ENCODE data around the gene L3MBTL4.

The L3MBTL4 gene

DNA sequence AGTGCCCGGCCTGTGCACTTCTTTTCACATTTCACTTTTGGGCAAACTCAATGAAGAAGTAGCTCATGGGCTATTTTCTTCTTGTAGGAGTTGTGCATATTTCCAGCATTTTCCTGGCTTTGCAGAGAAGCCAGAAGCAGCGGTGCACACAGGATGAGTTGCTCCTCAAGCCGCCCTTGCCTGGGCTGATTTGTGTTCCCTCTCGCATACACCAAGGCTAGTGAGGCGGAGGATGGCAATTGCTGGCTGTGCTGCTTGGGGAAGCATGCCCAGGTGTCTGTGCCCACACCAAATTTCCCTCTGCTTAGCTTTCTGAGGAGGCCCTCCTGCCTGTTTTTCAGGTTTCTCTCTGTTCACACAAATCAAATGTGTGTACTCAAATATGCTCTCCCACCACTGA is 434.0 kb downstream of the L3MBTL4 start:
- DNase-seq = no peak

DNA sequence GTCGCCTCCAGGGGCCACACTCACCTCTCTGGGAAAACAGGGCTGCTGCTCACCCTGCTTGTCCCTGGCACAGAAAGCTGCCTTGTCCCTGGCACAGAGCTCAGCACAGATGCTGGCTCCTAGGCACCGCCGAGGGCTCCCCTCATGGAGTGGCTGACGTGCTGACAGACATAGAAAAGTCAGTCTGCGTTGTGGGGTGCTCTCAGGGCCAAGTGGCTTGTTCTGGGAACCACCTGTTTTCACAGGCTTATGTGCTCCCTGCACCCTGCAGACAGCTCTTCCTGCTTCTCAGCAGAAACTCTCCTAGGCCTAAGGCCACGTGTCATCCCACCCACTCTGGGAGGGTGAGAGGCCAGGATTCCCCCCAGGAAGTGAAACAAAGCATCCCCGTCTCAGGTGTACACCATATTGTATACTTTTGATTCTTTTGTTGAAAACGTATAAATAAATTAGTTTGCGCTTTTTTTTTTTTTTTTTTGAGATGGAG is 434.7 kb downstream of the L3MBTL4 start:
- no peak for DNase-seq

DNA sequence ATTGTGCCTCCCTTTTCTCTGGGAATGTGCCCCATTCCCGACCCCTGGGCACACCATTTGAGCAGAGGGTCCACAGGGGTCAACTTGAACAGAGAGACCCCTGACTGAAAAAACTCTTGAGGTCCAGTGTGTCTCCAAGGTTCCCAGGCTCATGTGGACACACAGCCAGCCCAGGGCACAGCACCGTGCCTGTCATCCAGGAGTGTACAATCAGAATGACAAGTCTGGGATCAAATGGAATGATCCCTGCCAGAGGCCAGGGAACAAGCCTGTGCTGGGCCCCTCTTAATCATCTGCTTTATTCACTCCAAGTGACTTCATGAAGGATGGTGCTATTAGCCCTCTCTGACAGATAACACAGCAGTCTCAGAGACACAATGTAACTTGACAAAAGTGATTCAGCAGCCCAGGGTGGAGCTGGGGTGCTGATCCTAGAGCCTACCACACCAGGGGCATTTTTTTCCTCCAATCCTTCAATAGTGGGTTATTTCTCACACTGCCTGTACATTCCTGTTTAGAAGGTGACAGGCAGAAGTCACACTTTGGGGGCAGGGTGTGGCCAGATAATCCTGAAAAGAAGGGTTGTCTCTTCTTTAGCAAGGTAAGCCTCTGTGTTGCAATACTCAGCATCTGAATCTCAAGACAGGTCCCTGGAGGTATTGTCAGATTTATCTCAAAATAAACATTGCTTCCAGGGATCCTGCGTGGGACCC is 435.4 kb downstream of the L3MBTL4 start:
- DNase-seq = no peak

DNA sequence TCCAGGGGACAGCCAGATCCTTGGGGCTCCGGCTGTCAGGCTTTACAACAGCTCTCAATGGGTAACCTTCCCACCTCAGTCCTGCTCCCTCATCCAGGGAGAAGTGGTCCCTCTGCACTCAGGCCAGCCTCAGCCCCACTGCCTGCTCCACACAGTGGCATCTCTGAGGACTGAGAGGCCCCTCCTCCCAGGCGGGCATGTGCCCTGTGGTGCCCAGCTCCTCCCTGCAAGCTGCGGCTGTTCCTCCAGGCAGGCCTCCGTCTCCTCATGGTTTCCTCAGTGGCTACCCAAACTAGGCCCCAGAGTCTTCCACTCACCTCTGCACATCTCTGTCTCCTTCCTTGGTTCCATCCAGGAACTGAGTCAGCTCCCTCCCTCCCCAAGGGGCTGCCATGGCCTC is 437.7 kb downstream of the L3MBTL4 start:
- no peak for DNase-seq

DNA sequence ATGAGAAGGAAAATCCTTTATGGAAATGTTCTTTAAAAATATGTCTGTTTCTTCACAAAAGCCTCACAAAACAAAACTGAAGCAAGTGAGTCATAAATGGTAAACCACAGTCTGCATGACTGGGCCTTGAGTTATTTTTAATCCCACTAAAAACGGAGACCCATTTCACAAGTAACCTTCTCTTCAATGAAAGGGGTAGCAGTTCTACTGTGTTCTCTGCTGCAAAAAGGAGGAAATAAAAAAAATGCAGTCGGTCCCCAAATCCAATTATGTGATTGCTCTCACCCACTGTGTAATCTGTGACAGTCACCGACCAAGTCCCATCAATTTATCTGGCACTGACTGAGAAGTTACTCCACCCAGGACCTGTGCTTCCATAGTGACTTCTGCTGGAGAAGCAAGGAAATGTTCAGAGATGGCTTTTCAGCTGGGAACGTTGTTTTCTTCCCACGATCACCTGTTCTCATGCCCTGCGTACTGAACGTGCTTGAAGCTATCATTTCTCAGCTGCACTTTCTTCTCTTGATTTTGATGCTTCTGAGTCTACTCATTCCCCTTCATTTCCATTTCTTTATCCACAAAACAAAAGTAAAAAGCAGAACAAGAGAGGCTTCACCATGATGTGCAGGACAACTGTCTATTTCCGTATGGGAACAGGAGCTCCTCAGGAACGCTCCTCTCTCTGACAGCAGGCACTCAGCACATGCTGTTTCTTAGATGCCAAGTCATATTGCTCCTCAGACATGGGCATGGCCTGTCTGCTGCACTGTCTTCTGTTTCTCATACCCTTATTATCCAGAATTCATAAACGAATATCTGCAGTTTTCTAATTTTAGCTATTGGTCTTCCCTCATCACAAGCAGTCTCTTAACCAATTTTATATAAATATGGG is 439.4 kb downstream of the L3MBTL4 start:
- DNase-seq = peak; percentile 72

DNA sequence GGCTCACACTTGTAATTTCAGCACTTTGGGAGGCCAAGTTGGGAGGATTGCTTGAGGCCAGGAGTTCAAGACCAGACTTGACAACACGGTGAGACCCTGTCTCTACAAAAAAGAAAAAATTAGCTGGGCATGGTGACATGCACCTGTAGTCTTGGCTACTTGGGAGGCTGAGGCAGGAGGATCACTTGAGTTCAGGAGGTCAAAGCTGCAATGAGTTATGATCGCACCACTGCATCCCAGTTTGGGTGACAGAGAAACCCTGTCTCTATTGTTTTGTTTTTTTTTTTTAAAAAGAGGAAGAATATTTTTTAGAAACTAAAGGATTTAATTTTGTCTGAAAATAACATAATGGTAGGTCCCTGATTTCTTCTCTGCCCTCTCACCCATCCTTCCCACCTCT is 440.0 kb downstream of the L3MBTL4 start:
- DNase-seq = no peak

DNA sequence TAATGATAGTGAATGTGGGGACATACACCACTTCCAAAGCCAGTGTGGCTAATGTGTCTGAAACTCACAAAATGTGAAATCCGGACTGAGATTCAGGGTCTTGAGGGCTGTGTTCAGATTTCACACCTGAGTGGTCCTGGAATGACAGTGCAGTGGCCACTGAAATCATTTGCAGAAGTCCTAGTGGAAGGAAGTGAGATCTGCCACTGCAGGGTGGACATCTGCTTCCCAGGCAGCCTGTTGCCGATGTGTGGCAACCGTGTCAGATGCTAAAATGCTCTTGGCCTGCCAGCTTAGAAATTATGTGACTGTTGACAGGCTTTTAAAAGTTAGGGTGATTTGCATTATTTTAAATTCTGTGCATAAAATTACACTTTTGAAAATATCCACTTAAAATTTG is 441.6 kb downstream of the L3MBTL4 start:
- peak; percentile 18 for DNase-seq

DNA sequence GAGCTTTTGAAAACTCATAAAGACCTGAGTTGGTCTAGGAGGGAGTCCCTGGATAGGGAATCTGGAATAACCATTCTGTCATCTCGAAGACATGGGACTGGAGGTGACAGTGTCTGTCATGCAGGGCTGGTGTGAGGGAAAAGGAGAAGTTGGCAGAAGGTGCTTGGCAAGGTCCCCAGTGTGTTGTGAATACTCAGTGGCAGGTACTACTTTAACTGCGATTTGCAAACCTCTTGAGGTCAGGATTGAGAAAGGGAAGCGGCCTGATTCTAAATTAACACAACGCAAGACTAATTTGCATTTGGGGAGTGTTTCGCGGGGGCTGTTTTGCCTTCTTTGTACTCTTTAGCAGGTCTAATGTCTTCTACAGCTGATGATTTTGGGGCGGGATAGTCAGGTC is 442.4 kb downstream of the L3MBTL4 start:
- no peak for DNase-seq

DNA sequence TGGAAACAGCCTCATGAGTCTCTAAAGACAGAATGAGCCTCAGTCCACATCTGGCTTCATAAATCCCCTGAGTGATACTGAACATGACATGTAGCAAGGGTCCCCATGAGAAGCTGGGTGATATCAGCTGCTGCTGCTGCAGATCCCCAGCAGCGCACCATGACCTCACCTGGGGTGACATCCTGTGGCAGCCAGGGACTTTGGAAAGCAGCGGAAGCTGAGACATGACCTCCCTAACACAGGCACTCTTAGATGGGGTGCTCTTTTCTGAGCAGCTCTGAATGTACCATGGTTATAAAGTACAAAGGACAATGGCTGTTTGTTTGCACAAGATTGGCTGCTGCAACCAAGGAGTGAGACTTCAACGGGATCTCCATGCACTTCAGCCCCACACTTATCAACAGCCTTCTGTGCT is 444.7 kb downstream of the L3MBTL4 start:
- DNase-seq = no peak

DNA sequence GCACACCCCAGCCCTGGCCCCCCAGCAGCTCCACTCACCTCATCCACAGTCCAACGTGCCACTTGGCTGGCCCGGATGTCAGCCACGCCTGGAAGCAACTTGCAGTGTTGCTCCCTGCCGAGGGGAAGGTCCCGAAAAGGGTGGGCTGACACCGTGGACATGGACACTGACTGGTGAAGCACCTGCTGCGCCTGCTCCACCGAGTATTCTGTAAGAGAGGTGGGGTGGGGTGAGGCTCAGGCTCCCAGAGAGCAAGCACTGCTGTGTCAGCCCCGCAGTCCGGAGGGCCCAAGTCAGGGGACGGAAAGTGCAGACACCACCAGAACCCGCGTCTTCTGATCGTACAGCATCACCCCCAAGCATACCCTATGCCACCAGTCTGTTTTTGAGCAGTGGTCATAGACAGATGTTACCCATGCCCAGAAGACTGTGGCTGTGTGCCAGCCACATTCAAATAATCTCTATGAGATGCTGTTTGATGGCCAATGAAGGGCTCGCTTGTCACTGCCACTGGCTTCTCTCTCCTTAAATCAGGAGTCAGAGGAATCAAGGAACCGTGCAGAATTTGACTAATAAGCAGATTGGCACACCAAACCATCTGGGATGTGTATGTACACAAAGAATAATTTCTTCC is 445.2 kb downstream of the L3MBTL4 start:
- no peak for DNase-seq

DNA sequence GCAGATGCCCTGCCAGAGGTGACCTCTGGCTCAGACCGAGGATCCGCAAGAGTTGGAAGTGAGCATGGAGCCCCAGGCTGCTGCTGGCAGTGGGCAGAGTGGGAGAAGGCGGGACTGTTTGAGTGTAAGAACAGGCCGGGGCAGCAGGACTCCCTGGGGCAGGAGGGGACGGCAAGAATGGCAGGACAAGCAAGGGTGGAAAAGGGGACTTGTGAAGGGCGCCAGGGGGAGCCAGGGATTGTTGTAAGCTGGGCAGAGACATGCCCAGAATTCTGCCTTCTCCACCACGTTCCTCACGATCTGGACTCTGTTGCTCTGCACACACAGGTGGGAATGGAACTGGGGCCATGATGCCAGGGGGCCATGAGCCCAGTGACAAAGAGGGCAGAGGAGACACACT is 447.0 kb downstream of the L3MBTL4 start:
- DNase-seq = no peak

DNA sequence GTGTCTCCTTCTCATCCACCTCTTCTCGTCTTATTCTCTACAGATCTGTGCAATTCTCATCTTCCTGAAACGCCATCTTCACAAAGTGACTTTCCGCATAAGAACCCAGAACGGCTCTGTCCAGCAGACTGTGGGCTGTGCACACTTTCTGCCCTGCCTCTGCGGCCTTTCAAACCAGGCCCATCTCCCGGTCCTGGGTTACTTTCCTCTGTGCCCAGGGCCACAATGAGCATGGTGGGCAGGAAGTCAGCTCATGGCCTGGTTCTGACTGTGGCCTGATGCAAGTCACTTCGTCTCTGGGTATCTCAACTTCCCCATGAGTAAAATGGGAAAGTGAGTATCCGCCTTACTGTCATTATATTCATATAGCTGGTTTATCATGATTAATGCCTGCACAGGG is 447.7 kb downstream of the L3MBTL4 start:
- no peak for DNase-seq

DNA sequence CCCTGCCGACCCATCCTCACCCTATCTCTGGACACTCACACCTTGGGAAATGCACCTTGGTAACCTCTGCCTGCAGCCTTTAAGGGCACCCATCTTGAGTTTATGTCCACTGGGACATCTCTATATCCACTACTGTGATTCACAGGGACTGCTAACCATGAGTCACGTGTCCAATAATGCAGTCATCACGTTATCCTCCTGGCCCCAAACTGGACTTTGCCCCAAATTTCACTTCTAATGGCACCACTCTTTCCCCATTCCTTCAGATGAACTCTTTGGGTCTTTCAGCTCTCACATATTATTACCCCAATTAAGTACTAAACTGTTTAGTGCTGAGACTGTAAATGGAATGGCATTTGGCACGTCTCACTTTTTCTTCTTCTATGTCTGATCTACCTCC is 448.2 kb downstream of the L3MBTL4 start:
- DNase-seq = no peak

DNA sequence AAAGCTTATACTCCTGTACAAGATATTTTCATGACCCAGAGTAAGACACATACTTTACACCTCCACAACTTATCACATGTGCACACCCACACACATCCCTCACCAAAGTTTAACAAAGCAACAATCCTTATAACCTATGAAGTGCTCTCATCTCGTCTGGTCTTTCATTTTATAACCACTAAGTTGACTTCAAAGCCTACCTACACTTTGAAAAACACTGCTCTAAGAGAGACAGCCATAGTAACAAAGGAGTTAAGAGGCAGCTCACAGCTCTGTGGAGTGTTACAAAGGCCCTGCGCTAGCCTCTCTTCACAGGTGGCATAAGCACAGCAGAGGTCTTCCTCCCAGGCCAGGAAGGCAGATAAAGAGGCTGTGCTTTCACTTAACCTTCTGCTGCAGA is 449.7 kb downstream of the L3MBTL4 start:
- DNase-seq = no peak

DNA sequence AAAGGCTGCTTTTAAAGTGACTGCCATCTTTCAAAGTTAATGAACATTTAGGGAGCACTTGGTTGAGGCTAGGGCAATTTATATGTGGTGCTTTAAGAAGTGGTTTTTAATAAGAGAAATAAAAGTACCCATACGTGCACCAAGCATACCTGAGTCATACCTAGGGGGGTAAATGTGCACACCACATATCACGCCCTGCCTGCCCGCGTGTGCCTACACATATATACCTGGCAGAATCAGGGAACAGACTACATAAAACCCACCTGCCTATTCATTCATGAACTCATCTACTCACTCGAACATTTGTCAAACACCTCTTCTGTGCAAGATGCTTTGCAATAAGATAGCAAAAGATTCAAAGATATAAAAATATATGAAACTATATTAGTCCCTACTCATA is 450.1 kb downstream of the L3MBTL4 start:
- DNase-seq = no peak

DNA sequence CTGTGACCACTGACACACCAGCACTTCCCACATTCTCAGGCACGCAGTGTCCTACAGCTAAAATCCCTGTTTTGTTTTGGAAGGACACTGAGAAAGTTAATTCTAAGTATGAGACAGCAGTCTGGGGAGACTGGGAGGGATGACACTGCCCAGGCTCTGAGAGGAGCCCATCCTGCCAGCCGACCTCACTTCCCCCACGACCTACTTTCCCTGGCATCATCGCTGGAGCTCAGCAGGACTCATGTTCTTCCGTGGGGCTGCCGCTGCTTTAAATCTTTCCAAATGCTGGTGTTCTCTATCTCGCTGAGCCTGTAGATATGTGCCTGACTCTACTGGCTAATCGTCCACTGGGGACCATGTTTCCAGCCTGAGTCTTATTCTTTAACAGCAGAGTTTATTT is 450.6 kb downstream of the L3MBTL4 start:
- DNase-seq = no peak

DNA sequence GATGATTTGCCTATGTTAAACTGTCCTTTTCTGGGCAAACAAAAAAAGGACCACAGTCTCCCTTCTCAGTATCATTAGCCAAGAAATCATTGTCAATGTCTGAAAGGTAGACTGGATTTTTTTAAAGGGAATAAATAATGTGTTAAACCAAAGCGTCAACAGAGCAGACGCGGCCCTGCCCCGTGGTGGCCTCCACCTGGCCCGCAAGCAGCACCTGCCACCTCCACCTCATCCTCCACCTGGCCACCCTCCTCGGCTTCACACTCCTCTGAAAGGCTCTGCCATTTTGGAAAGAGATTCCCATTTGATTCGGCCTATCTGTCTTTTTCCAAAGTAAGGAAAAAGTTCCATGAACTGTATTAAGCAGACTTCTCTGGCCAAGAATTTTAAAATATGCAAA is 451.4 kb downstream of the L3MBTL4 start:
- no peak for DNase-seq

DNA sequence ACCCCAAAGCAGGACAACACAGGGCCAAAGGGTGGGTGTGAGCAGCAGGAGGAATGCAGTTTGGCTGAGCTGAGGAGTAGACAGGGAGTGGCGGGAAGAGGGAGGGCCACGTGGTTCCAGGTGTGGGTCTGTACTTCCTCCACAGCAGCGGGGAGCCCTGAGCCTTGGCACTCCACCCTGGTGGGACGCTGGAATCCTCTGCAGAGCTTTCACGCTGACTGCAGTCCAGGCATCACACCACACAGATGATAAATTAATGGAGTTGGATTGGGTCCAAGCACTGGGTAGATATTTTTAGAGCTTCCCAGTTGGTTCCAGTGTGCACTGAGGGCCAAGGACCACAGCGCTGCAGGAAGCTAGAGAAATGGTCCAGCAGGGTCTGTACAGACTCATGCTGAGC is 452.3 kb downstream of the L3MBTL4 start:
- no peak for DNase-seq

DNA sequence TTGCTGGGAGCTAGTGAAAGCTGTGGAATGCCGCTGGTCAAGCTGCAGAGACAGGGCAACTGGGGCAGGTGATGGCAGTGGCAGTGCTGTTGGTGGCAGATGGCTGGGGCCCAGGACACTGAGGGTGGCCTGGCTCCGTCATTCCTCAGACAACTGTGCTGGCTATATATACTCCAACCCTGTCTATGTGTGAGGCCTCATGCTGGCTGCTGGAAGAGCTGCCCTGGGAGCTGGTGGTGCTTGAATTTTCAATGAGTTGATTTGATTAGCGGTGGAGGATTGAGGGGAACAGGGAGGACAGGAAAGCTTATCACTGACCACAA is 452.9 kb downstream of the L3MBTL4 start:
- DNase-seq = no peak

DNA sequence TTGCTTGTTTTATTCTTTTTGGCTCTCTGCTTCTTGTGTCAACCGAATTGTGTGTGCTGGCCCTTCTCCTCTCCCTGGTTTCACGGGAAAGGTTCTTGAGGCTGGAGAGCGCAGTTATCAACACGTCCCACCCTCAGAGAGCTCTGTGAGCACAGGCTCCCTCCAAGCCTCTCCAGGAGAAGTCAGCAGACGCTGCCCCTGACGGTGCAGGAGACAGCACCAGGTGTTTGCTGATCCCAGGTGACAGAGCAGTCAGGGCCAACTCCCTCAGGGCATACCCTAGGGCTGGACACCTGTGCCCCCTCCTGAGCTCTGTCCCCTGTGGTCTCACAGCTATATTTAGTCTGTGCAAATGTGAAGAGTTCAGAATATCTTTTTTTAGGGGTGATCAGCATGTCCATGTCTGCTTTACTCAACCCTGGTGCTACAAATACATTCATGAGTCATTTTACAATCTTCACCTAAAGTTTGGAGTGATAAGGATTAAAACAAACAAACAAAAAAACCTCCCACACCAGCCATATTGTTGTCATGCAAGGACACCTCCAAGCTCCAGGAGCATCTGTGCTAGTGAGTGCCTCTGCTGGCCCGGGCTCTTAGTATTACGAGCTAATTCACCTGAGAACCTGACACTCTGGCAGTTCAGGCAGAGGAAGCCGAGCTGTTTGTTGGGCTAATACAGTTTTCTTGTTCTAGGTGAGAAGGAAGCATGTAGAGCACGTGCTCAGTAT is 453.4 kb downstream of the L3MBTL4 start:
- no peak for DNase-seq

DNA sequence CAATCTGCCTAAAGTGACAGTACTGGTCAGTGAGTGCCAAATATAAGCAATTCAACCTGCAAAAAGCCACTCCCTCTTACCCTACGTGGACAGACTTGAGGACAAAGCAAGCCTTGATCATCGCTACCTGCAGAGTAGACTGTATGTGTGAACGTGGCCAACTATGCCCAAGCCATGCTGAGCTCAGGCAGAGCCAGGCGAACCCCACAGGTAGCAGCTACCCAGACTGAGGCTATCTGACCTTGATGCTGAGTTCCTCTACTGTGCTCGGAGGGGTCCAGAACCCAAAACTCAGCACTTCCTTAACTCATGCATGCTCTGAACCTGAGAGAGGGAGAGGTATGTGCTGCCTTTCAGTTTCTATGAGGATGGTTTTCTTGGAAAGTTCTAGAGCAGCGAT is 455.9 kb downstream of the L3MBTL4 start:
- no peak for DNase-seq

DNA sequence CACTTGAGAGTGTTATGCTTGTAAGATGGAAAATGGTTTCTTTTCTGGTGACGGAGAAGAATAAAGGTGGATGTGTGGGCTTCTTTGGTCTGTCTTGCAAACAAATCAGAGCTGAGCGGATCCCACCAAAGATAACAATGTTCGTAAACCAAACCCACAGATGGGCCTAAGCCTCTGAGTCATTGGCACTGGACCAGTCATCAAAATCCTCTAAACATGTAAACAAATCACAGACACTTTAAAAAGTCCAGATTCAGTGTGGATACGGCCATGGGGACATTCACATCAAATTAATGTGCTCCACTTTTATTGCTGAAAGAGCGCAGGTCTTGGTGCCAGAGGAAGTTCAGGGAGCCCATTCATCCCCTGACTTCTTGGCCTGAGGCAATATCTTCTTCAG is 458.9 kb downstream of the L3MBTL4 start:
- no peak for DNase-seq

DNA sequence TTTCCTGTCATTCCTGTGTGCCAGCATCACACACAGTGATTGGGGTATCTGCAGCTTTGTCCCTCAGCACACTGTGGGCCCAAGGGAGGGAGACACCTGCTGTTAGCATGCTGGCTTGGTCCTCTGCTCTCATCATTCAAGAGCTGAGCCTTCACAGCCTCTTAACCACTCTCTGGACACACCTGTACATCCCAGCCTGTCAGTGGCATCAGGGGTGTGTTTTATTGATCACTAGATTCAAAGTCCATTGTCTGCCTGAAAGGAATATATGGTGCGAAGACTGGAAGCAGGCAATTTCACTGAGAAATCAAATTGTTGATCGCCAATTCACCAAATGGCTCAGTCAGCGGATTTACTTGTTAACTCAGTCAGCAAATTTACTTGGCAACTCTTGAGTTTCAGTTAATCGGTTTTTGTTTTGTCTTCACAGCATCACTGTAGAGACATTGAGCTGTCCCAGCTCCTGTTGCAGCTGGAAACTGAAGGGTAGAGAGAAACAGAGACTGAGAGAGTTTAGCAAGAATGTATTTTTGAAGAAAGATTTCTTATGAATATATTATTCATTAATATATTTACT is 463.1 kb downstream of the L3MBTL4 start:
- DNase-seq = no peak

Measured in suppressor macrophage treated with lipopolysaccharide for 4 hours (primary cell).